GM21717 (cell line): Measurements from ENCODE around the gene BLNK.

Experiments used
- ATAC-seq: cut with Tn5 transposase; IDR thresholded peaks from one replicate; pipeline ENCODE4 v1.9.1; 2021; ENCODE audit warnings: mild to moderate bottlenecking, moderate library complexity; ENCODE audit not compliant: unreplicated experiment

The BLNK gene

GRCh38 chr10:96153070-96153469 lies 118.3 kb downstream of the BLNK start:
- no peak for ATAC-seq

- no peak for ATAC-seq
Measured at GRCh38 chr10:96152437-96152836, 118.9 kb downstream of the BLNK start.
